ENCODE measurements around the gene ATG14. TPM values are rescaled to one million over a fixed set of nuclear protein-coding genes. Genes with fewer than 3 reads are reported as not detected.
A peak's percentile ranks its signal among the peaks of the same experiment; 100 is the strongest.

ATG14 gene
- total RNA-seq, 2 experiments from 2014 or later: 4.1 to 4.7 TPM

- DNase-seq (ENCODE audit: low spot score): no peak
- Histone ChIP-seq H3K4me1 (ENCODE audit: insufficient read depth, low read length, poor library complexity, severe bottlenecking) (peaks cover 17% of the 10 kb centered on the region), H3K4me3 (ENCODE audit: low read depth, low read length, poor library complexity, severe bottlenecking) (no peak overlapping the region), H3K9me2 (ENCODE audit: insufficient read depth, low read length) (no peaks in the 10 kb centered on the region), H3K79me2 (ENCODE audit: insufficient read depth, low read depth, low read length) (no peaks in the 10 kb centered on the region), H2AFZ (ENCODE audit: low read length) (no peak overlapping the region), H3K27ac (ENCODE audit: low read depth, low read length, poor library complexity, severe bottlenecking) (no peak overlapping the region), H4K20me1 (ENCODE audit: insufficient read depth, low read length) (no peaks in the 10 kb centered on the region), H3K9me3 (ENCODE audit: low read length) (no peaks in the 10 kb centered on the region), H3K4me2 (ENCODE audit: low read length) (no peak overlapping the region), H3K36me3 (ENCODE audit: insufficient read depth, low read length) (peaks cover 30% of the 10 kb centered on the region)
- intact Hi-C loops (cut with micrococcal nuclease; ENCODE audit: unreplicated experiment): loop anchor here (10.0 kb wide), 1 partner anchor 266 kb away; no protein-coding TSS in a partner anchor
- CTCF ChIA-PET (ENCODE audit: unreplicated experiment): no interaction called here
- TSS peak; percentile 40 for BruUV-seq (replicated peaks)
- TF ChIP-seq CTCF (conservative IDR thresholded peaks at IDR 0.05; ENCODE audit: low read length): no peak
- no peak for TF ChIP-seq EZH2phosphoT487 (IDR thresholded peaks at IDR 0.05; ENCODE audit: borderline replicate concordance, low read depth, low read length)
- POLR2A ChIA-PET: interaction anchor here (0.6 to 2.5 kb wide), 4 partner anchors 72 to 122 kb away, joined by 3 to 11 read pairs (median 6); partner anchors contain the start of gene FBXO34
Measured at GRCh38 chr14:55350461-55350860, 61.2 kb downstream of the ATG14 start.

DNA sequence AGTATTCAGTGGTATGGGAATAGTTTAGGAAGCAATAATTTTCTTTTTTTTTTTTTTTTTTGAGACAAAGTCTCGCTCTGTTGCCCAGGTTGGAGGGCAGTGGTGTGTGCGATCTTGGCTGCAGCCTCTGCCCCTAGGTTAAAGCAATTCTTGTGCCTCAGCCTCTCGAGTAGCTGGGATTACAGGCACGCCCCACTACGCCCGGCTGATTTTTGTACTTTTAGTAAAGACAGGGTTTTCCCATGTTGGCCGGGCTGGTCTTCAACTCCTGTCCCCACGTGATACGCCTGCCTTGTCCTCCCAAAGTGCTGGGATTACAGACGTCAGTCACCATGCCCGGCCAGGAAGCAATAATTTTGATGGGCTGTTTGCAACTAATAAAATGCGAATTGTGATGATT lies 62.1 kb downstream of the ATG14 start:
- H3K79me2 ChIP-seq (ENCODE audit: insufficient read depth, low read depth, low read length): no peaks in the 10 kb centered on the region
- no peaks in the 10 kb centered on the region for H3K9me2 ChIP-seq (ENCODE audit: insufficient read depth, low read length)
- no peaks in the 10 kb centered on the region for H3K9me3 ChIP-seq (ENCODE audit: low read length)
- POLR2A ChIA-PET: interaction anchor here (0.5 to 2.5 kb wide), 6 partner anchors 9 to 334 kb away, joined by 3 to 11 read pairs (median 4); partner anchors contain the start of gene FBXO34
- H3K27ac ChIP-seq (ENCODE audit: low read depth, low read length, poor library complexity, severe bottlenecking): no peak overlapping the region
- H3K36me3 ChIP-seq (ENCODE audit: insufficient read depth, low read length): peaks cover 25% of the 10 kb centered on the region
- no peak for TF ChIP-seq CTCF (conservative IDR thresholded peaks at IDR 0.05; ENCODE audit: low read length)
- no peak for TF ChIP-seq EZH2phosphoT487 (IDR thresholded peaks at IDR 0.05; ENCODE audit: borderline replicate concordance, low read depth, low read length)
- H2AFZ ChIP-seq (ENCODE audit: low read length): no peak overlapping the region
- H3K4me2 ChIP-seq (ENCODE audit: low read length): peak overlapping the region; percentile 57
- CTCF ChIA-PET (ENCODE audit: unreplicated experiment): no interaction called here
- intact Hi-C loops (cut with micrococcal nuclease; ENCODE audit: unreplicated experiment): no loop called here
- peaks cover 17% of the 10 kb centered on the region for H3K4me1 ChIP-seq (ENCODE audit: insufficient read depth, low read length, poor library complexity, severe bottlenecking)
- no TSS peak for BruUV-seq (replicated peaks)
- no peak overlapping the region for H3K4me3 ChIP-seq (ENCODE audit: low read depth, low read length, poor library complexity, severe bottlenecking)
- DNase-seq (ENCODE audit: low spot score): peak; percentile 29
- no peaks in the 10 kb centered on the region for H4K20me1 ChIP-seq (ENCODE audit: insufficient read depth, low read length)

DNA sequence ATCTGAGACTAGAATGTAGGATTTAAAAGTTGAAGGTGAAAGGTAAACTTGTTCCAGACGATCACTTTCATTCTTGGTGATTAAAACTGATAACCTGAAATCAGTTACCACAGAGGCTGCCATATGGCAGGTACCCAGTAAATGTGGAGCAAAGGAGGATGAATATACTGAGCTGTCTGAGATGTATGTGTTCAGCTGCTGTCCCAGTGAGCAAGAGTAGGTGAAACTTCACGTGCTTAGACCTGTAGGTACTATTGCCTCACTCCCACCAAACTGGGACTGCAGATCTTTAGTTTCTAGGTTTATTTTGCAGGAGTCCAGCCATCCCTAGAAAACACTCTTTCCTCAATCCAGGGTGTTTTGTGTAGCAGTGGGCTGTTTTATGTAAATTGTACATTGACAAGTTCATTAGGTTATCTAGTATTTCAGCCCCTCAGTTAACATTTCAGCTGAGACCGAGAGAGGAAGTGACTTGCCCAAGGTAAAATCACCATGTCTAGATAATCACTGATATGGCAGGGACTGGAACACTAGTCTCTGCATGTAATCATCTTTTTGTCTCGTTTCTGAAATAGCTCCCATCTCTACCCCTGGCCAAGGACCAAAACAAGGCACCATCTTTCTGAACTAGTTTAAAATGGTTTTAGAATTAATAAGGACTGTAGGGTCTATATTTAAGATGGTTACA lies 62.7 kb downstream of the ATG14 start:
- POLR2A ChIA-PET: interaction anchor here (0.5 to 2.5 kb wide), 4 partner anchors 10 to 334 kb away, joined by 3 to 9 read pairs (median 3); partner anchors contain the start of gene FBXO34

More for the DNA sequence above, 62.7 kb downstream of the ATG14 start:
- Histone ChIP-seq H3K36me3 (ENCODE audit: insufficient read depth, low read length) (peaks cover 25% of the 10 kb centered on the region), H4K20me1 (ENCODE audit: insufficient read depth, low read length) (peaks cover 1% of the 10 kb centered on the region; the same call in 1 of the 2 replicates), H3K4me3 (ENCODE audit: low read depth, low read length, poor library complexity, severe bottlenecking) (no peak overlapping the region), H3K9me3 (ENCODE audit: low read length) (no peaks in the 10 kb centered on the region), H3K9me2 (ENCODE audit: insufficient read depth, low read length) (no peaks in the 10 kb centered on the region), H3K27ac (ENCODE audit: low read depth, low read length, poor library complexity, severe bottlenecking) (peak overlapping the region; percentile 7), H3K4me2 (ENCODE audit: low read length) (peak overlapping the region; percentile 57), H3K79me2 (ENCODE audit: insufficient read depth, low read depth, low read length) (peaks cover 4% of the 10 kb centered on the region; the same call in 1 of the 2 replicates), H2AFZ (ENCODE audit: low read length) (no peak overlapping the region), H3K4me1 (ENCODE audit: insufficient read depth, low read length, poor library complexity, severe bottlenecking) (peaks cover 17% of the 10 kb centered on the region)
- intact Hi-C loops (cut with micrococcal nuclease; ENCODE audit: unreplicated experiment): no loop called here
- peak; percentile 31 for DNase-seq (ENCODE audit: low spot score)
- BruUV-seq (replicated peaks): no TSS peak
- TF ChIP-seq EZH2phosphoT487 (IDR thresholded peaks at IDR 0.05; ENCODE audit: borderline replicate concordance, low read depth, low read length): no peak
- no peak for TF ChIP-seq CTCF (conservative IDR thresholded peaks at IDR 0.05; ENCODE audit: low read length)
- CTCF ChIA-PET (ENCODE audit: unreplicated experiment): no interaction called here

Data from OCI-LY7 (cell line).